Prostate gland (tissue), 2 donors: ENCODE results near the gene CCDC121.

ENCODE experiments used
- CTCF ChIP-seq, 4 experiments: fragments of 200-600 bp in 2 of 4; fragments of 450-650 bp in 2 of 4; sonication (generic) in 2 of 4; IDR thresholded peaks; 1 replicate in 3 of 4; 2 replicates in 1 of 4; pipeline ENCODE4 v1.5.1; 2016 to 2019; ENCODE audit warnings: antibody characterized with exemption in 4 of 4, mild to moderate bottlenecking in 2 of 4, moderate library complexity in 2 of 4
- POLR2AphosphoS5 ChIP-seq: sonication (generic); formaldehyde crosslinking; IDR thresholded peaks from one replicate; pipeline ENCODE4 v1.6.1; 2017; ENCODE audit warnings: antibody characterized with exemption

- TF ChIP-seq CTCF (IDR thresholded peaks at IDR 0.05) (no peak), POLR2AphosphoS5 (no peak)
Observed at GRCh38 chr2:27615316-27615715, 13.5 kb downstream of the CCDC121 start.
